ENCODE data around the gene DNAJC2.
A peak's percentile ranks its signal among the peaks of the same experiment; 100 is the strongest.
"Not testable (repeated sequence)": the region's sequence is repeated elsewhere in the genome, so short reads cannot be mapped to it uniquely, and the experiment has no call there.

DNAJC2 gene

GRCh38 chr7:103338864-103339263 lies 5.7 kb downstream of the DNAJC2 start:
- no peak for ATAC-seq

- no peak for ATAC-seq
These were observed 7.8 kb downstream of the DNAJC2 start for GRCh38 chr7:103336761-103337160.

- peak; percentile 82 to 91 for ATAC-seq
These were observed 18.8 kb downstream of the DNAJC2 start for GRCh38 chr7:103325744-103326143.

GRCh38 chr7:103317009-103317408 lies 27.6 kb downstream of the DNAJC2 start:
- ATAC-seq = no peak

GRCh38 chr7:103316380-103316941 lies 28.1 kb downstream of the DNAJC2 start:
- no peak for ATAC-seq

GRCh38 chr7:103314852-103315251 lies 29.7 kb downstream of the DNAJC2 start:
- peak in 1 of 2 donors; percentile 67 for ATAC-seq

GRCh38 chr7:103307503-103308231 lies 36.9 kb downstream of the DNAJC2 start:
- no peak for ATAC-seq

- ATAC-seq = no peak
These were observed 43.1 kb downstream of the DNAJC2 start for GRCh38 chr7:103301441-103301840.

GRCh38 chr7:103299660-103300059 lies 44.9 kb downstream of the DNAJC2 start:
- no peak for ATAC-seq

GRCh38 chr7:103297837-103298179 lies 46.8 kb downstream of the DNAJC2 start:
- ATAC-seq = no peak

- ATAC-seq = peak; percentile 96 to 97
These were observed 47.4 kb downstream of the DNAJC2 start, which contains the start of gene PMPCB for GRCh38 chr7:103296901-103297836. PMPCB (plus strand) TSS chr7:103297435; CDS start chr7:103297460, 25 bp downstream.

- ATAC-seq = no peak
These were observed 51.0 kb downstream of the DNAJC2 start for GRCh38 chr7:103293526-103293925.

GRCh38 chr7:103292122-103292521 lies 52.4 kb downstream of the DNAJC2 start:
- ATAC-seq = no peak

GRCh38 chr7:103282802-103283427 lies 61.7 kb downstream of the DNAJC2 start:
- ATAC-seq = not testable (repeated sequence)

- not testable (repeated sequence) for ATAC-seq
These were observed 63.8 kb downstream of the DNAJC2 start for GRCh38 chr7:103280803-103281155.

- ATAC-seq = peak; percentile 89 to 92
These were observed 64.4 kb downstream of the DNAJC2 start for GRCh38 chr7:103279963-103280802.

- ATAC-seq = peak; percentile 2 to 3
These were observed 65.0 kb downstream of the DNAJC2 start for GRCh38 chr7:103279636-103279962.

GRCh38 chr7:103278195-103278594 lies 66.4 kb downstream of the DNAJC2 start:
- not testable (repeated sequence) for ATAC-seq

GRCh38 chr7:103274867-103275266 lies 69.7 kb downstream of the DNAJC2 start:
- ATAC-seq = not testable (repeated sequence)

GRCh38 chr7:103273374-103273773 lies 71.2 kb downstream of the DNAJC2 start:
- ATAC-seq = not testable (repeated sequence)

- ATAC-seq = not testable (repeated sequence)
These were observed 78.3 kb downstream of the DNAJC2 start for GRCh38 chr7:103266229-103266628.

GRCh38 chr7:103264054-103264453 lies 80.5 kb downstream of the DNAJC2 start:
- not testable (repeated sequence) for ATAC-seq
